ENCODE measurements around the gene LAPTM4A. TPM values are rescaled to one million over a fixed set of nuclear protein-coding genes. Genes with fewer than 3 reads are reported as not detected.
"Not testable (repeated sequence)": the region's sequence is repeated elsewhere in the genome, so short reads cannot be mapped to it uniquely, and the experiment has no call there.

The LAPTM4A gene
- total RNA-seq, 1 donor from 2014 or later: 25.5 TPM

GRCh38 chr2:20089715-20090464 lies 38.5 kb upstream of the LAPTM4A start:
- intact Hi-C loops (cut with micrococcal nuclease): no loop called here
- no peak for DNase-seq (ENCODE audit: low spot score)
- Mint-ChIP-seq H3K27ac (no peak overlapping the region), H3K36me3 (ENCODE audit: low read depth) (no peaks in the 10 kb centered on the region), H3K4me1 (ENCODE audit: low read depth) (no peaks in the 10 kb centered on the region), H3K27me3 (ENCODE audit: insufficient read depth) (peaks cover 4% of the 10 kb centered on the region), H3K4me3 (no peak overlapping the region), H3K9me3 (no peaks in the 10 kb centered on the region)

- H3K27ac Mint-ChIP-seq; H3K4me3 Mint-ChIP-seq; intact Hi-C loops (cut with micrococcal nuclease); H3K4me1 Mint-ChIP-seq (ENCODE audit: low read depth); H3K27me3 Mint-ChIP-seq (ENCODE audit: insufficient read depth); DNase-seq (ENCODE audit: low spot score); H3K36me3 Mint-ChIP-seq (ENCODE audit: low read depth); H3K9me3 Mint-ChIP-seq: not testable (repeated sequence)
Measured at GRCh38 chr2:20085909-20086308, 34.5 kb upstream of the LAPTM4A start.

GRCh38 chr2:20082812-20083211 lies 31.4 kb upstream of the LAPTM4A start:
- H3K27me3 Mint-ChIP-seq (ENCODE audit: insufficient read depth); H3K36me3 Mint-ChIP-seq (ENCODE audit: low read depth); H3K9me3 Mint-ChIP-seq; H3K27ac Mint-ChIP-seq; H3K4me1 Mint-ChIP-seq (ENCODE audit: low read depth); DNase-seq (ENCODE audit: low spot score); H3K4me3 Mint-ChIP-seq; intact Hi-C loops (cut with micrococcal nuclease): not testable (repeated sequence)

- DNase-seq (ENCODE audit: low spot score): no peak
- no peaks in the 10 kb centered on the region for H3K36me3 Mint-ChIP-seq (ENCODE audit: low read depth)
- H3K4me3 Mint-ChIP-seq: no peak overlapping the region
- intact Hi-C loops (cut with micrococcal nuclease): no loop called here
- H3K27me3 Mint-ChIP-seq (ENCODE audit: insufficient read depth): peaks cover 3% of the 10 kb centered on the region
- H3K27ac Mint-ChIP-seq: no peak overlapping the region
- no peaks in the 10 kb centered on the region for H3K4me1 Mint-ChIP-seq (ENCODE audit: low read depth)
- H3K9me3 Mint-ChIP-seq: no peaks in the 10 kb centered on the region
Measured at GRCh38 chr2:20081841-20082240, 30.4 kb upstream of the LAPTM4A start.

GRCh38 chr2:20080839-20081415 lies 29.5 kb upstream of the LAPTM4A start:
- no peaks in the 10 kb centered on the region for H3K36me3 Mint-ChIP-seq (ENCODE audit: low read depth)
- no peaks in the 10 kb centered on the region for H3K9me3 Mint-ChIP-seq
- no peak for DNase-seq (ENCODE audit: low spot score)
- H3K4me3 Mint-ChIP-seq: no peak overlapping the region
- H3K4me1 Mint-ChIP-seq (ENCODE audit: low read depth): no peaks in the 10 kb centered on the region
- H3K27ac Mint-ChIP-seq: no peak overlapping the region
- peaks cover 3% of the 10 kb centered on the region for H3K27me3 Mint-ChIP-seq (ENCODE audit: insufficient read depth)
- intact Hi-C loops (cut with micrococcal nuclease): no loop called here

- no peak for DNase-seq (ENCODE audit: low spot score)
- no peak overlapping the region for H3K27ac Mint-ChIP-seq
- H3K27me3 Mint-ChIP-seq (ENCODE audit: insufficient read depth): peaks cover 3% of the 10 kb centered on the region
- H3K9me3 Mint-ChIP-seq: no peaks in the 10 kb centered on the region
- H3K4me1 Mint-ChIP-seq (ENCODE audit: low read depth): no peaks in the 10 kb centered on the region
- H3K4me3 Mint-ChIP-seq: no peak overlapping the region
- intact Hi-C loops (cut with micrococcal nuclease): no loop called here
- no peaks in the 10 kb centered on the region for H3K36me3 Mint-ChIP-seq (ENCODE audit: low read depth)
Measured at GRCh38 chr2:20080428-20080827, 29.0 kb upstream of the LAPTM4A start.

GRCh38 chr2:20079546-20080115 lies 28.2 kb upstream of the LAPTM4A start:
- no peak overlapping the region for H3K4me3 Mint-ChIP-seq
- no peak overlapping the region for H3K27ac Mint-ChIP-seq
- DNase-seq (ENCODE audit: low spot score): no peak
- intact Hi-C loops (cut with micrococcal nuclease): no loop called here
- no peaks in the 10 kb centered on the region for H3K4me1 Mint-ChIP-seq (ENCODE audit: low read depth)
- no peaks in the 10 kb centered on the region for H3K36me3 Mint-ChIP-seq (ENCODE audit: low read depth)
- H3K9me3 Mint-ChIP-seq: no peaks in the 10 kb centered on the region
- H3K27me3 Mint-ChIP-seq (ENCODE audit: insufficient read depth): peaks cover 8% of the 10 kb centered on the region

GRCh38 chr2:20077411-20077940 lies 26.0 kb upstream of the LAPTM4A start:
- Mint-ChIP-seq H3K4me1 (ENCODE audit: low read depth) (no peaks in the 10 kb centered on the region), H3K27ac (no peak overlapping the region), H3K36me3 (ENCODE audit: low read depth) (no peaks in the 10 kb centered on the region), H3K4me3 (no peak overlapping the region), H3K9me3 (no peaks in the 10 kb centered on the region), H3K27me3 (ENCODE audit: insufficient read depth) (peaks cover 12% of the 10 kb centered on the region)
- no peak for DNase-seq (ENCODE audit: low spot score)
- intact Hi-C loops (cut with micrococcal nuclease): no loop called here

GRCh38 chr2:20076757-20077156 lies 25.3 kb upstream of the LAPTM4A start:
- no peaks in the 10 kb centered on the region for H3K9me3 Mint-ChIP-seq
- intact Hi-C loops (cut with micrococcal nuclease): no loop called here
- H3K36me3 Mint-ChIP-seq (ENCODE audit: low read depth): no peaks in the 10 kb centered on the region
- peaks cover 12% of the 10 kb centered on the region for H3K27me3 Mint-ChIP-seq (ENCODE audit: insufficient read depth)
- DNase-seq (ENCODE audit: low spot score): no peak
- no peak overlapping the region for H3K27ac Mint-ChIP-seq
- no peaks in the 10 kb centered on the region for H3K4me1 Mint-ChIP-seq (ENCODE audit: low read depth)
- H3K4me3 Mint-ChIP-seq: no peak overlapping the region

GRCh38 chr2:20074901-20075300 lies 23.5 kb upstream of the LAPTM4A start:
- H3K27ac Mint-ChIP-seq: no peak overlapping the region
- H3K9me3 Mint-ChIP-seq: no peaks in the 10 kb centered on the region
- intact Hi-C loops (cut with micrococcal nuclease): no loop called here
- no peak for DNase-seq (ENCODE audit: low spot score)
- H3K27me3 Mint-ChIP-seq (ENCODE audit: insufficient read depth): peaks cover 12% of the 10 kb centered on the region
- H3K36me3 Mint-ChIP-seq (ENCODE audit: low read depth): no peaks in the 10 kb centered on the region
- no peaks in the 10 kb centered on the region for H3K4me1 Mint-ChIP-seq (ENCODE audit: low read depth)
- H3K4me3 Mint-ChIP-seq: no peak overlapping the region

GRCh38 chr2:20074046-20074648 lies 22.7 kb upstream of the LAPTM4A start:
- intact Hi-C loops (cut with micrococcal nuclease); H3K27ac Mint-ChIP-seq; DNase-seq (ENCODE audit: low spot score); H3K36me3 Mint-ChIP-seq (ENCODE audit: low read depth); H3K4me3 Mint-ChIP-seq; H3K4me1 Mint-ChIP-seq (ENCODE audit: low read depth); H3K9me3 Mint-ChIP-seq: not testable (repeated sequence)
- peaks cover 14% of the 10 kb centered on the region for H3K27me3 Mint-ChIP-seq (ENCODE audit: insufficient read depth)

- intact Hi-C loops (cut with micrococcal nuclease): no loop called here
- H3K27me3 Mint-ChIP-seq (ENCODE audit: insufficient read depth): peaks cover 12% of the 10 kb centered on the region
- no peak for DNase-seq (ENCODE audit: low spot score)
- no peak overlapping the region for H3K27ac Mint-ChIP-seq
- H3K4me3 Mint-ChIP-seq: no peak overlapping the region
- H3K36me3 Mint-ChIP-seq (ENCODE audit: low read depth): no peaks in the 10 kb centered on the region
- no peaks in the 10 kb centered on the region for H3K4me1 Mint-ChIP-seq (ENCODE audit: low read depth)
- no peaks in the 10 kb centered on the region for H3K9me3 Mint-ChIP-seq
Measured at GRCh38 chr2:20073460-20073859, 22.0 kb upstream of the LAPTM4A start.

Measured in activated T-helper 1 cell treated with anti-CD3 and anti-CD28 coated beads, Interleukin-12 subunit alpha, Interleukin-12 subunit beta, Interleukin-2, Interleukin-4 antibody, amounts not matched to agents 30 ng/mL and 10 ng/mL and 1 ng/mL, durations not matched to agents 14 hours and 24 hours and 36 hours (primary cell).